ENCODE results near the gene HPCAL1. TPM values are rescaled to one million over a fixed set of nuclear protein-coding genes. Genes with fewer than 3 reads are reported as not detected.

HPCAL1 gene
- total RNA-seq, 4 donors from 2014 or later = 34.5 to 54.2 (median 41.3) TPM

GRCh38 chr2:10467401-10467800 is 164.7 kb downstream of the HPCAL1 start:
- Histone ChIP-seq H3K9me3 (no peaks in the 10 kb centered on the region), H3K27ac (replicated peaks in 1 of 4) (no peak overlapping the region), H3K4me1 (no peaks in the 10 kb centered on the region), H3K27me3 (no peaks in the 10 kb centered on the region), H3K4me3 (no peak overlapping the region), H3K36me3 (no peaks in the 10 kb centered on the region)
- no peak for DNase-seq (ENCODE audit: extremely low spot score)
- no peak for TF ChIP-seq POLR2A (IDR thresholded peaks at IDR 0.05; ENCODE audit: low read depth)
- no peak for TF ChIP-seq CTCF (IDR thresholded peaks at IDR 0.05)
- TF ChIP-seq EP300 (IDR thresholded peaks at IDR 0.05) = no peak
- no peak for TF ChIP-seq POLR2AphosphoS5 (IDR thresholded peaks at IDR 0.05)
- 86% methylated on average over 15 of the region's 15 CpGs for WGBS
- intact Hi-C loops (cut with DNase I) = no loop called here

GRCh38 chr2:10469301-10469700 is 166.6 kb downstream of the HPCAL1 start:
- 80% methylated on average over 1 of the region's 4 CpGs for whole genome bisulfite sequencing
- no peaks in the 10 kb centered on the region for H3K27me3 ChIP-seq
- no peak overlapping the region for H3K27ac ChIP-seq (replicated peaks in 1 of 4)
- no peak for DNase-seq (ENCODE audit: extremely low spot score)
- TF ChIP-seq EP300 (IDR thresholded peaks at IDR 0.05) (no peak), CTCF (IDR thresholded peaks at IDR 0.05) (no peak), POLR2AphosphoS5 (IDR thresholded peaks at IDR 0.05) (no peak), POLR2A (IDR thresholded peaks at IDR 0.05; ENCODE audit: low read depth) (no peak)
- intact Hi-C loops (cut with DNase I) = no loop called here
- no peaks in the 10 kb centered on the region for H3K36me3 ChIP-seq
- no peak overlapping the region for H3K4me3 ChIP-seq
- H3K4me1 ChIP-seq = no peaks in the 10 kb centered on the region
- H3K9me3 ChIP-seq = no peaks in the 10 kb centered on the region

GRCh38 chr2:10469955-10470608 is 167.4 kb downstream of the HPCAL1 start:
- no peaks in the 10 kb centered on the region for H3K9me3 ChIP-seq
- intact Hi-C loops (cut with DNase I) = no loop called here
- WGBS = 85% methylated on average over 12 of the region's 12 CpGs
- no peak for DNase-seq (ENCODE audit: extremely low spot score)
- no peaks in the 10 kb centered on the region for H3K27me3 ChIP-seq
- no peaks in the 10 kb centered on the region for H3K36me3 ChIP-seq
- H3K4me1 ChIP-seq = no peaks in the 10 kb centered on the region
- TF ChIP-seq POLR2AphosphoS5 (IDR thresholded peaks at IDR 0.05) (no peak), POLR2A (IDR thresholded peaks at IDR 0.05; ENCODE audit: low read depth) (no peak), EP300 (IDR thresholded peaks at IDR 0.05) (no peak), CTCF (IDR thresholded peaks at IDR 0.05) (no peak)
- H3K4me3 ChIP-seq = no peak overlapping the region
- H3K27ac ChIP-seq (replicated peaks in 1 of 4) = no peak overlapping the region

GRCh38 chr2:10471046-10471571 is 168.4 kb downstream of the HPCAL1 start:
- no peak for DNase-seq (ENCODE audit: extremely low spot score)
- TF ChIP-seq CTCF (IDR thresholded peaks at IDR 0.05) = no peak
- TF ChIP-seq POLR2A (IDR thresholded peaks at IDR 0.05; ENCODE audit: low read depth) = no peak
- TF ChIP-seq POLR2AphosphoS5 (IDR thresholded peaks at IDR 0.05) = no peak
- no peak for TF ChIP-seq EP300 (IDR thresholded peaks at IDR 0.05)
- 83% methylated on average over 13 of the region's 15 CpGs for WGBS

GRCh38 chr2:10471955-10472354 is 169.3 kb downstream of the HPCAL1 start:
- 90% methylated on average over 2 of the region's 2 CpGs for WGBS
- Histone ChIP-seq H3K4me1 (no peaks in the 10 kb centered on the region), H3K36me3 (no peaks in the 10 kb centered on the region), H3K9me3 (no peaks in the 10 kb centered on the region), H3K4me3 (no peak overlapping the region), H3K27me3 (no peaks in the 10 kb centered on the region), H3K27ac (replicated peaks in 1 of 4) (no peak overlapping the region)
- DNase-seq (ENCODE audit: extremely low spot score) = no peak
- TF ChIP-seq POLR2AphosphoS5 (IDR thresholded peaks at IDR 0.05) (no peak), CTCF (IDR thresholded peaks at IDR 0.05) (no peak), EP300 (IDR thresholded peaks at IDR 0.05) (no peak), POLR2A (IDR thresholded peaks at IDR 0.05; ENCODE audit: low read depth) (no peak)
- intact Hi-C loops (cut with DNase I) = no loop called here

More at GRCh38 chr2:10471046-10471571, 168.4 kb downstream of the HPCAL1 start:
- no peak overlapping the region for H3K4me3 ChIP-seq
- H3K36me3 ChIP-seq = no peaks in the 10 kb centered on the region
- H3K4me1 ChIP-seq = no peaks in the 10 kb centered on the region
- no peaks in the 10 kb centered on the region for H3K27me3 ChIP-seq
- intact Hi-C loops (cut with DNase I) = no loop called here
- H3K9me3 ChIP-seq = no peaks in the 10 kb centered on the region
- no peak overlapping the region for H3K27ac ChIP-seq (replicated peaks in 1 of 4)
